ENCODE data around the gene KLHL13.
A peak's percentile ranks its signal among the peaks of the same experiment; 100 is the strongest.
"Not testable (repeated sequence)": the region's sequence is repeated elsewhere in the genome, so short reads cannot be mapped to it uniquely, and the experiment has no call there.

KLHL13 gene

DNA sequence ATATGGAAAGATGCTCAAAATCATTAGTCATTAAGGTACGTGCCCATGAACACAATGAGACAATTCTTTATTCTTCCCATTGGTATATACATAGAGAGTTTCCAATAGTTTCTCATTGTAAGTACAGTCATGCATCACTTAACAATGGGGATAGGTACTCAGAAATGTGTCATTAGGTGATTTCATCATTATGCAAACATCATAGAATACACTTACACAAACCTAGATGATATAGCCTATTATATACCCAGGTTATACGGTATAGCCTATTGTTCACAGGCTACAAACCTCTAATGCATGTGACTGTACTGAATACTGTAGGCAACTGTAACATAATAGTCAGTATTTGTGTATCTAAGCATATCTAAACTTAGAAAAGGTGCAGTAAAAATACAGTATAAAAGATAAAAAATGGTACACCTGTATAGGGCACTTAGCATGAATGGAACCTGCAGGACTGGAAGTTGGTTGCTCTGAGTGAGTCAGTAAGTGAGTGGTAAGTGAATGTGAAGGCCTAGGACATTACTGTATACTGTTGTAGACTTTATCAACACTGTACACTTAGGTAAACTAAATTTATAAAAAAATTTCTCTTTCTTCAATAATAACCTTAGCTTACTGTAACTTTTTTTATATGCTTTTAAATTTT is 49.6 kb downstream of the KLHL13 start:
- DNase-seq: no peak

- no peak for DNase-seq
These were observed 53.6 kb downstream of the KLHL13 start for GRCh38 chrX:118062817-118063615.

GRCh38 chrX:118062048-118062789 is 54.4 kb downstream of the KLHL13 start:
- DNase-seq: no peak

DNA sequence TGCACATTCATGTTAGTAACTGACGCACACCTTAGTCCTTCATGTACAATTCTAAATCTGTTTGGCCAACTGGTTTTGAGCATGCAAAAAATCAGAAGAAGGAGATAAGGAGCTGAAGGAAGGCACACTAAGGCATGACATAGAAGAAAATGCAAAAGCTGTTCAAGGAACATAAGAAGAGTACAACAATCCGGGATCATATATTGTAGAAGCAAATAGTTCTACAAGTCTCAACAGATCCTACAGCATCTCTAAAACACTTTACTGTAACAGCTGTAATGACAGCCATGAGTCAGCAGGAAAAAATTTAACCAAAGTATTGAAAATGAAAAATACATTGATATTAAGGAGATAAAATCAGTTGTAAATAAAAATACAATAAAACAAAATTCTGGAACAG is 57.7 kb downstream of the KLHL13 start:
- DNase-seq: no peak

- no peak for DNase-seq
These were observed 59.7 kb downstream of the KLHL13 start for GRCh38 chrX:118056870-118057269.

GRCh38 chrX:118049713-118050112 is 66.9 kb downstream of the KLHL13 start:
- no peak for DNase-seq

GRCh38 chrX:118047446-118048186 is 69.0 kb downstream of the KLHL13 start:
- no peak for DNase-seq

DNA sequence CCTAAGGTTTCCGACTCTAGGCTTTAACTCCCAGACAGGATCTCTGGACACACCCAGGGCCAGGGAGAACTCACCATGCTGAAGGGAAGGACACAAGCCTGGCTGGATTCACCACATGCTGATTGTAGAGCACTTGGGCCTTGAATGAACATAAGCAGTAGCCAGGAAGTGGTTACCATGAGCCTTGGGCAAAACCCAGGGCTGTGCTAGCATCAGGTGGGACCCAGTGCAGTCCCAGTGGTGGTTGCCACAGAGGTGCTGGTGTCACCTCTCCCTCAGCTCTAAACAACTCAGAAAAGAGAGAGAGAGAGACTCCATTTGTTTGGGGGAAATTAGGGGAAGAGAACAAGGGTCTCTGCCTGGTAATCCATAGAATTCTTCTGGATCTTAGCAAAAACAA is 77.0 kb downstream of the KLHL13 start:
- no peak for DNase-seq

DNA sequence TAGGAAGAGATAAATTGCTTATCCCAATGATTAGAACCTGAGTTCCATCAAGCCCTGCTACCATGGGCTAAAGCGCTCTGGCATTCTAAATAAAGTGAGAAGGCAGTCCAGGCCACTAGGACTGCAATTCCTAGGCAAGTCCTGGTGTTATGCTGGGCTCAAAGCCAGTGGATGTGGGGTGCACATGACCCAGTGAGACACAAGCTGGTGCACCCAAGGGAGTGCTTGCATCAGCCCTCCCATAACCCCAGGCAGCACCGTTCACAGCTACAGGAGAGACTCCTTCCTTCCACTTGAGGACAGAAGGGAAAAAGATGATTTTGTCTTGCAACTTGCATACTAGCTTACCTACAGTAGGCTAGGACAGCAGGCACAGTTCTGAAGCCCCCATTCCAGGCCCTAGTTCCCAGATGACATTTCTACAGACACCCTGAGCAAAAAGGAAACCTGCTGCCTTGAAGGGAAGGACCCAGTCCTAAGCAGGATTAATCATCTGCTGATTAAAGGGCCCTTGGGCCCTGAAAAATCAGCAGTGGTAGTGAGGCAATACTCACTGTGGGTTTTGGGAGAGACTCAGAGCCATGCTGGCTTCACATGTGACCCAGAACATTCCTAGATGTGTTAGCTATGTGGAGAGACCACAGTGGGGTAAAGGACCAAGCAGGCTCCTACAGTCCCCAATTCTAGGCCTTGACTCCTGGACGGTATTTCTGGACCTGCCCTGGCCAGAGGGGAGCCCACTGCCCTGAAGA is 77.8 kb downstream of the KLHL13 start:
- DNase-seq: no peak

DNA sequence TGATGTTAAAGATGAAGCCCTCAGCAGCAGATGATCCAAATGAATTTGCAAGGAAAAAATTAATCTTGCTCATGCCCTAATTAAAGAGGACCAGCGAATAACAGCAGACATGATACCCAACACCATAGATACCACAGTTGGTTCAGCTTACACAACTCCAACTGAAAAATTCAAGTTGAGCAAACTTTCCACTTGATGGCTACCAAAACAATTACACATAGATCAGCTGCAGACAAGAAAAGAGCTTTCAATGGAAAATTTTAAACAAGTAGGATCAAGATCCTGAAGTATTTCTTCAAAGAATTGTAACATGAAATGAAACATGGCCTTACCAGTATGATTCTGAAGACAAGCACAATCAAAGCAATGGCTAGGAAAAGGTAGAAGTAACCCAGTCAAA is 90.0 kb downstream of the KLHL13 start:
- no peak for DNase-seq

DNA sequence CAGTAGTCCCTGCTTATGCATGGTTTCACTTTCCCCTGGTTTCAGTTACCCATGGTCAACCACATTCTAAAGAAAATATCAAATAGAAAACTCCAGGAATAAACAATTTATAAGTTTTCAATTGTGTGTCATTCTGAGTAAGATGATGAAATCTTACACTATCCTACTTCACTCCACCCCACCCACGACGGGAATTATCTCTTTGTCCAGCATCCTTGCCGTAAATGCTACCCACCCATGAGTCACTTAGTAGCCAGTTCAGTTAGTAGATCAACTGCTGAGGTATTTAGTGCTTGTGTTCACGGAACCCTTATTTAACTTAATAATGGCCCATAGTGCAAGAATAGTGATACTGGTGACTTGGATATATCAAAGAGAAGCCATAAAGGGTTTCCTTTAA is 91.4 kb downstream of the KLHL13 start:
- no peak for DNase-seq

GRCh38 chrX:118024482-118024881 is 92.1 kb downstream of the KLHL13 start:
- DNase-seq: no peak

GRCh38 chrX:118022753-118023152 is 93.9 kb downstream of the KLHL13 start:
- no peak for DNase-seq

DNA sequence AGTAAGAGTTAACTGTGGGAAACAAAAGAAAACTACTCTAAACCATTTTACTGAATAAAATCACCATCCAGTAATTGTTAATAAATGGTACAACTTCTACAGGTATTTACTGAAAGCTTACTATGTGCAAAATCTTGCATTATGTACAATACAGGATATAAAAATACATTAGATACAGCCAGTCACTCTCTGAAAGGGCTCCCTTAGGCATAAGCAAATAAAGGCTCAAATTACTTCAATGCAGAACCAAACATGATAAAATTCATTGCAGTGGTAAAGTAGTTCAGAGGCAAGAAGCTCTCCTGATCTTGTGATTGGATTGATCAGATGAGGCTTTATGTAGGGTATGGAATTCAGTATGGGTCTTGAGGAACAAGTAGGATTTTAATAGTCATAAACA is 100.2 kb downstream of the KLHL13 start:
- no peak for DNase-seq

DNA sequence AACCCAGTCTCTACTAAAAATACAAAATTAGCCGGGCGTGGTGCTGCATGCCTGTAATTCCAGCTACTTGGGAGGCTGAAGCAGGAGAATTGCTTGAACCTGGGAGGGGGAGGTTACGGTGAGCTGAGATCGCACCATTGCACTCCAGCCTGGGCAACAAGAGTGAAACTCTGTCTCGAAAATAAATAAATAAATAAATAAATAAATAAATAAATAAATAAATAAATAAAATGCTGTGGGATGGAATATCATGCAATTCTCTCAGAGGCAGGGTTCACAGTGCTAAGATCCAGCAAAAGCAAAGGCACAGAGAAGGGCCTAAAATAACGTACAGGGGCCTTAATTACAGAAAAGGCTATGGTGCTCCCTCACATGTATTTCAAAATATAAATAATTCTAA is 114.2 kb downstream of the KLHL13 start:
- not testable (repeated sequence) for DNase-seq

GRCh38 chrX:118000518-118000917 is 116.1 kb downstream of the KLHL13 start:
- no peak for DNase-seq

DNA sequence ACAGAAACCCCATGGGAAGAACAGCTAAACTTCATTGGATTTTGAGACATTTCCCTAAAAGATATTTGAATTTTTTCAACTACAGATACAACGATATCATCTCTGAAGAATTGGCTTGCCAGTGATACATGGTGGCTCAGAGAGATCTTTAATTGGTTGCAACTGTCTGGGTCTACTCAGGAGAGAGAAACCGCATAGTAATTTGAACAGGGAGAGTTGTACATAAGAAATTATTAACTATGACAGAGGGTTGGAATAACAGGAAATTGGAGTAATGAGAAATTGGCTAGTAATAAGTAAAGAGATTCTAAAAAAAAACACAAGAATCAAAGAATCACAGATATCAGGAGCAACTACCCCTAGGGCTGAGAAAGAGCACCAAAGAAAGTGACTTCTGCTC is 118.4 kb downstream of the KLHL13 start:
- DNase-seq: no peak

- DNase-seq: peak; percentile 26
These were observed 119.6 kb downstream of the KLHL13 start for GRCh38 chrX:117996918-117997480.

- DNase-seq: no peak
These were observed 120.2 kb downstream of the KLHL13 start for GRCh38 chrX:117996408-117996807.

DNA sequence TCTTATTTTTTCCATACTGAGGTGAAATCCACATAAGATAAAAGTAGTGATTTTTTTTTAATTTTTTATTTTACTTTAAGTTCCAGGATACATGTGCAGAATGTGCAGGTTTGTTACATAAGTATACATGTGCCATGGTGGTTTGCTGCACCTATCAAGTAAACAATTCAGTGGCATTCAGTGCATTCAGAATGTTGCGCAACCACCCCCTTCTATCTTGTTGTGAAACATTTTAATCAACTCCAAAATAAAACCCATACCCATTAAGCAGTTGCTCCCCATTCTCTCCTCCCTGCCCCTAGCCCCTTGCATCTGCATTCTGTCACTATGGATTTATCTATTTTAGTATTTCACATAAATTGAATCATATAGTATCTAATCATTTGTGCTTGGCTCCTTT is 121.2 kb downstream of the KLHL13 start:
- DNase-seq: no peak

GRCh38 chrX:117992192-117992723 is 124.4 kb downstream of the KLHL13 start:
- no peak for DNase-seq

GRCh38 chrX:117990438-117990837 is 126.2 kb downstream of the KLHL13 start:
- DNase-seq: no peak

All from NCI-H1436 (cell line).